Measurements from ENCODE around the gene EVA1B. TPM values are rescaled to one million over a fixed set of nuclear protein-coding genes. Genes with fewer than 3 reads are reported as not detected.
A peak's percentile ranks its signal among the peaks of the same experiment; 100 is the strongest.

EVA1B gene
- total RNA-seq, 1 experiment from 2014 or later = 5.5 TPM

DNA sequence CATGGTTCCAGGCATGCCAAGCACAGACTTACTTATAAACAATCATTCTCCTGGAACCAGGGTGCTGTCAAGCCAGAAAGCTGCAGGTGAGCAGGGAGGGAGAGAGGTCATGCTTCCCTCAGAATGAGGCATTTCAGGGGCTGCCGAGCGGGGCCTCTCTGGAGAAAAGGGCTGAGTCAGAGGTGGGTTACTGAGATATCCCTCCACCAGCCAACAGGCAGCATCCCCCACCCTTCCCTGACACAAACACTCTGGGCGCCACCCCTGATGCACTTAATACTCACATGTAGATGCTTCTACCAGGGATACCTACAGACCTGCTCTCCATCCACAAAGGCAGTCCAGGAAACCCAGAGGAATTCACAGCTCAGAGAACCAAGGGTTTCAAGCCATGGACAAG is 49.2 kb upstream of the EVA1B start:
- Histone ChIP-seq H3K18ac (ENCODE audit: insufficient read length, low read depth, low read length) (no peak overlapping the region), H3K79me1 (ENCODE audit: insufficient read depth, low read depth, low read length, poor library complexity, severe bottlenecking) (no peaks in the 10 kb centered on the region), H2BK20ac (ENCODE audit: low read depth, low read length, poor library complexity, severe bottlenecking) (no peak overlapping the region), H2BK120ac (ENCODE audit: low read depth, low read length, poor library complexity, severe bottlenecking) (no peak overlapping the region), H3K23ac (ENCODE audit: insufficient read length, low read depth, low read length) (no peak overlapping the region), H2AFZ (ENCODE audit: low read length) (no peak overlapping the region), H2BK5ac (ENCODE audit: insufficient read length, low read length) (no peak overlapping the region), H3K79me2 (ENCODE audit: insufficient read depth, low read length) (peaks cover 3% of the 10 kb centered on the region; the same call in 1 of the 2 replicates), H3K9me3 (ENCODE audit: control insufficient read depth, low read depth, low read length) (no peaks in the 10 kb centered on the region), H4K20me1 (ENCODE audit: control insufficient read depth, insufficient read depth, insufficient read length) (no peaks in the 10 kb centered on the region), H3K23me2 (ENCODE audit: insufficient read length, low read depth, low read length, poor library complexity, severe bottlenecking) (no peaks in the 10 kb centered on the region), H3K56ac (ENCODE audit: insufficient read length, low read depth, low read length) (no peak overlapping the region), H3K4me2 (ENCODE audit: insufficient read depth, insufficient read length, low read length) (no peak overlapping the region), H3K14ac (ENCODE audit: insufficient read depth, low read length) (no peak overlapping the region), H4K5ac (ENCODE audit: insufficient read length, low read depth, low read length) (no peak overlapping the region), H3K27ac (ENCODE audit: insufficient read length, low read depth, low read length) (peak overlapping the region; percentile 65), H3K4ac (ENCODE audit: low read depth, low read length) (no peak overlapping the region), H3K27me3 (ENCODE audit: insufficient read depth, low read length) (no peaks in the 10 kb centered on the region), H2AK5ac (ENCODE audit: insufficient read length, low read length) (no peak overlapping the region), H3K9ac (ENCODE audit: extremely low read depth, insufficient read length, low read length) (no peak overlapping the region), H4K91ac (ENCODE audit: insufficient read length, low read depth, low read length) (no peak overlapping the region), H3T11ph (ENCODE audit: low read length) (no peak overlapping the region), H2BK12ac (ENCODE audit: insufficient read length, low read depth, low read length) (no peak overlapping the region), H2BK15ac (ENCODE audit: low read depth, low read length) (no peak overlapping the region), H3K4me1 (ENCODE audit: insufficient read depth, low read length) (peaks cover 12% of the 10 kb centered on the region; the same call in 1 of the 2 replicates), H4K8ac (replicated peaks; ENCODE audit: insufficient read length, low read depth, low read length) (no peak overlapping the region)
- Mint-ChIP-seq H3K27me3 (ENCODE audit: low read depth) (no peaks in the 10 kb centered on the region), H3K27ac (peak overlapping the region; percentile 70 to 95 (median 95); a peak in 4 of 7 replicates), H3K36me3 (ENCODE audit: insufficient read depth in 1 of 3, low read depth in 3 of 3) (peaks cover 0 to 8% (median 0%) of the 10 kb centered on the region in 3 experiments; a peak in 3 of 7 replicates), H3K4me1 (peaks cover 38 to 44% of the 10 kb centered on the region in 2 experiments), H3K9me3 (no peaks in the 10 kb centered on the region), H3K4me3 (peak overlapping the region in 1 of 2 experiments; percentile 44; a peak in 2 of 5 replicates)
- TF ChIP-seq, protein P1, sequence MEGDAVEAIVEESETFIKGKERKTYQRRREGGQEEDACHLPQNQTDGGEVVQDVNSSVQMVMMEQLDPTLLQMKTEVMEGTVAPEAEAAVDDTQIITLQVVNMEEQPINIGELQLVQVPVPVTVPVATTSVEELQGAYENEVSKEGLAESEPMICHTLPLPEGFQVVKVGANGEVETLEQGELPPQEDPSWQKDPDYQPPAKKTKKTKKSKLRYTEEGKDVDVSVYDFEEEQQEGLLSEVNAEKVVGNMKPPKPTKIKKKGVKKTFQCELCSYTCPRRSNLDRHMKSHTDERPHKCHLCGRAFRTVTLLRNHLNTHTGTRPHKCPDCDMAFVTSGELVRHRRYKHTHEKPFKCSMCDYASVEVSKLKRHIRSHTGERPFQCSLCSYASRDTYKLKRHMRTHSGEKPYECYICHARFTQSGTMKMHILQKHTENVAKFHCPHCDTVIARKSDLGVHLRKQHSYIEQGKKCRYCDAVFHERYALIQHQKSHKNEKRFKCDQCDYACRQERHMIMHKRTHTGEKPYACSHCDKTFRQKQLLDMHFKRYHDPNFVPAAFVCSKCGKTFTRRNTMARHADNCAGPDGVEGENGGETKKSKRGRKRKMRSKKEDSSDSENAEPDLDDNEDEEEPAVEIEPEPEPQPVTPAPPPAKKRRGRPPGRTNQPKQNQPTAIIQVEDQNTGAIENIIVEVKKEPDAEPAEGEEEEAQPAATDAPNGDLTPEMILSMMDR (conservative IDR thresholded peaks at IDR 0.05) = no peak
- WGBS (ENCODE audit: extremely low coverage, insufficient read length, low lambda C conversion rate) = no CpG with 5 or more reads among the region's 3 CpGs
- no peak for DNase-seq

Data from H9 (cell line).